GM19395 (cell line): ENCODE results near the gene C11orf54.
A peak's percentile ranks its signal among the peaks of the same experiment; 100 is the strongest.

Experiments used
- ATAC-seq: cut with Tn5 transposase; IDR thresholded peaks from one replicate; pipeline ENCODE4 v1.9.1; 2021; ENCODE audit warnings: mild to moderate bottlenecking, moderate library complexity; ENCODE audit not compliant: unreplicated experiment

C11orf54 gene

GRCh38 chr11:93741094-93741881 lies at the start of gene C11orf54, which contains the start of gene TAF1D:
Gene C11orf54 (plus strand): TSS chr11:93741672. CDS start chr11:93747394, 5,722 bp downstream.
Gene TAF1D (minus strand): TSS chr11:93741495. CDS start chr11:93739304, 2,191 bp downstream.
- peak; percentile 83 for ATAC-seq

GRCh38 chr11:93694109-93694508 lies 47.4 kb upstream of the C11orf54 start:
- no peak for ATAC-seq

GRCh38 chr11:93694557-93694956 lies 46.9 kb upstream of the C11orf54 start:
- ATAC-seq, result no peak

- ATAC-seq, result no peak
These were observed 43.9 kb upstream of the C11orf54 start for GRCh38 chr11:93697611-93698010.

GRCh38 chr11:93700830-93701229 lies 40.6 kb upstream of the C11orf54 start:
- no peak for ATAC-seq

- no peak for ATAC-seq
These were observed 37.2 kb upstream of the C11orf54 start for GRCh38 chr11:93704237-93704636.

- no peak for ATAC-seq
These were observed 31.2 kb upstream of the C11orf54 start for GRCh38 chr11:93710239-93710638.

- no peak for ATAC-seq
These were observed 28.8 kb upstream of the C11orf54 start for GRCh38 chr11:93712678-93713077.

GRCh38 chr11:93715797-93716396 lies 25.6 kb upstream of the C11orf54 start:
- no peak for ATAC-seq

- no peak for ATAC-seq
These were observed 24.0 kb upstream of the C11orf54 start for GRCh38 chr11:93717501-93717900.

- ATAC-seq, result peak; percentile 95
These were observed 23.4 kb upstream of the C11orf54 start for GRCh38 chr11:93718057-93718563.

GRCh38 chr11:93719310-93719709 lies 22.2 kb upstream of the C11orf54 start:
- ATAC-seq, result no peak

GRCh38 chr11:93720522-93720921 lies 20.9 kb upstream of the C11orf54 start:
- no peak for ATAC-seq

GRCh38 chr11:93724089-93724488 lies 17.4 kb upstream of the C11orf54 start:
- no peak for ATAC-seq

- no peak for ATAC-seq
These were observed 13.3 kb upstream of the C11orf54 start for GRCh38 chr11:93727985-93728791.

- no peak for ATAC-seq
These were observed 12.7 kb upstream of the C11orf54 start for GRCh38 chr11:93728792-93729128.

GRCh38 chr11:93729129-93729616 lies 12.3 kb upstream of the C11orf54 start:
- ATAC-seq, result no peak

- no peak for ATAC-seq
These were observed 11.1 kb upstream of the C11orf54 start for GRCh38 chr11:93730108-93731107.

GRCh38 chr11:93732237-93732892 lies 9.1 kb upstream of the C11orf54 start:
- ATAC-seq, result no peak
